HepG2 (cell line): ENCODE results near the gene SUB1.

ENCODE experiments used
- BRCA1 ChIP-seq: sonication (generic); formaldehyde crosslinking; IDR thresholded peaks from 2 replicates; pipeline ENCODE4 v1.4.0; 2020; ENCODE audit warnings: missing genetic modification reagents
- DNMT3B ChIP-seq: conservative IDR thresholded peaks from 2 replicates; pipeline ENCODE4 v1.6.1; 2016; ENCODE audit warnings: missing biosample characterization, control low read depth
- ELF1 ChIP-seq: sonication (generic); formaldehyde crosslinking; IDR thresholded peaks from 2 replicates; pipeline ENCODE4 v1.4.0; 2020; ENCODE audit warnings: missing genetic modification reagents
- MAFK ChIP-seq, 2 experiments: IDR thresholded peaks in 1 of 2; conservative IDR thresholded peaks in 1 of 2; 2 replicates each; pipeline ENCODE4 v1.6.1; 2011; ENCODE audit warnings: improper control_type of control experiment in 2 of 2, low read length in 2 of 2
- NFIC ChIP-seq: IDR thresholded peaks from 2 replicates; pipeline ENCODE4 v1.6.1; 2012; ENCODE audit warnings: mild to moderate bottlenecking, low read length, inconsistent platforms
- NFKB2 ChIP-seq: sonication (generic); formaldehyde crosslinking; IDR thresholded peaks from 2 replicates; pipeline ENCODE4 v1.4.0; 2020; ENCODE audit warnings: missing genetic modification reagents, borderline replicate concordance
- RFXAP ChIP-seq: sonication (generic); formaldehyde crosslinking; IDR thresholded peaks from 2 replicates; pipeline ENCODE4 v1.4.0; 2020; ENCODE audit warnings: missing genetic modification reagents, borderline replicate concordance
- SRSF4 ChIP-seq: fragments of 200-400 bp; formaldehyde crosslinking; IDR thresholded peaks from one replicate; pipeline ENCODE4 v1.6.1; 2018; ENCODE audit warnings: mild to moderate bottlenecking, low read depth, low read length, moderate library complexity; ENCODE audit not compliant: poor library complexity, severe bottlenecking
- ZNF101 ChIP-seq: sonication (generic); formaldehyde crosslinking; IDR thresholded peaks from 2 replicates; pipeline ENCODE4 v1.4.0; 2020; ENCODE audit warnings: mild to moderate bottlenecking, low read depth, missing genetic modification reagents, borderline replicate concordance
- ZNF704 ChIP-seq: sonication (generic); formaldehyde crosslinking; IDR thresholded peaks from 2 replicates; pipeline ENCODE4 v1.8.1; 2023; ENCODE audit warnings: mild to moderate bottlenecking, inconsistent platforms, moderate library complexity, missing genetic modification reagents, borderline replicate concordance
- ZSCAN29 ChIP-seq: sonication (generic); formaldehyde crosslinking; conservative IDR thresholded peaks from 2 replicates; pipeline ENCODE4 v1.4.0; 2020; ENCODE audit warnings: mild to moderate bottlenecking, missing genetic modification reagents

GRCh38 chr5:32600054-32600622, 14.8 kb downstream of the SUB1 start:
- no peak for TF ChIP-seq DNMT3B (CRISPR knock-in tag)
- no peak for TF ChIP-seq BRCA1 (CRISPR knock-in tag)
- no peak for TF ChIP-seq SRSF4
- TF ChIP-seq NFKB2 (CRISPR knock-in tag) = no peak
- TF ChIP-seq MAFK (conservative IDR thresholded peaks at IDR 0.05 in 1 of 2, IDR thresholded peaks at IDR 0.05 in 1 of 2; ENCODE audit: low read length in 2 of 2) = no peak
- TF ChIP-seq ZSCAN29 (CRISPR knock-in tag) = no peak
- no peak for TF ChIP-seq RFXAP (CRISPR knock-in tag)
- no peak for TF ChIP-seq NFIC
- no peak for TF ChIP-seq ZNF101 (CRISPR knock-in tag)
- TF ChIP-seq ELF1 = no peak
- TF ChIP-seq ZNF704 (CRISPR knock-in tag) = no peak
